ENCODE results near the gene NUP188. TPM values are rescaled to one million over a fixed set of nuclear protein-coding genes. Genes with fewer than 3 reads are reported as not detected.
A peak's percentile ranks its signal among the peaks of the same experiment; 100 is the strongest.

Gene NUP188
- polyA plus RNA-seq, 1 donor (not counting 4 experiments of a cell fraction or from before 2014, with no cell fraction given) = 31.1 TPM

- no peaks in the 10 kb centered on the region for H3K9me1 ChIP-seq (ENCODE audit: control insufficient read depth, extremely low read depth, insufficient read depth, low read length)
- H3K4me2 ChIP-seq (ENCODE audit: control insufficient read depth, extremely low read depth, insufficient read depth, low read depth, low read length) = no peak overlapping the region
- no peak for DNase-seq (ENCODE audit: low read depth, low spot score)
- H3K79me2 ChIP-seq (ENCODE audit: control insufficient read depth, insufficient read depth, low read length) = no peaks in the 10 kb centered on the region
- H3K27me3 ChIP-seq (ENCODE audit: control insufficient read depth, extremely low read depth, insufficient read depth, low read length) = no peaks in the 10 kb centered on the region
- H3K9me3 ChIP-seq (ENCODE audit: control insufficient read depth, low read depth, low read length) = no peaks in the 10 kb centered on the region
- H3K4me1 ChIP-seq (ENCODE audit: control insufficient read depth, extremely low read depth, insufficient read depth, low read length) = peaks cover 8% of the 10 kb centered on the region
- no peak overlapping the region for H3K27ac ChIP-seq (ENCODE audit: control insufficient read depth, insufficient read depth, low read length)
- H4K20me1 ChIP-seq (ENCODE audit: control insufficient read depth, extremely low read depth, insufficient read depth, low read length) = no peaks in the 10 kb centered on the region
- dilution Hi-C loops (cut with MboI; ENCODE audit: extremely low pct_ligation_motif_present, low sequenced_read_pairs) = no loop called here
- no peak overlapping the region for H3K9ac ChIP-seq (ENCODE audit: control insufficient read depth, extremely low read depth, insufficient read depth, low read length)
- no peaks in the 10 kb centered on the region for H3K36me3 ChIP-seq (ENCODE audit: control insufficient read depth in 2 of 2, extremely low read depth in 1 of 2, insufficient read depth in 2 of 2, low read length in 2 of 2)
- TF ChIP-seq EZH2 (IDR thresholded peaks at IDR 0.05; ENCODE audit: low read length) = no peak
- TF ChIP-seq, protein P1, sequence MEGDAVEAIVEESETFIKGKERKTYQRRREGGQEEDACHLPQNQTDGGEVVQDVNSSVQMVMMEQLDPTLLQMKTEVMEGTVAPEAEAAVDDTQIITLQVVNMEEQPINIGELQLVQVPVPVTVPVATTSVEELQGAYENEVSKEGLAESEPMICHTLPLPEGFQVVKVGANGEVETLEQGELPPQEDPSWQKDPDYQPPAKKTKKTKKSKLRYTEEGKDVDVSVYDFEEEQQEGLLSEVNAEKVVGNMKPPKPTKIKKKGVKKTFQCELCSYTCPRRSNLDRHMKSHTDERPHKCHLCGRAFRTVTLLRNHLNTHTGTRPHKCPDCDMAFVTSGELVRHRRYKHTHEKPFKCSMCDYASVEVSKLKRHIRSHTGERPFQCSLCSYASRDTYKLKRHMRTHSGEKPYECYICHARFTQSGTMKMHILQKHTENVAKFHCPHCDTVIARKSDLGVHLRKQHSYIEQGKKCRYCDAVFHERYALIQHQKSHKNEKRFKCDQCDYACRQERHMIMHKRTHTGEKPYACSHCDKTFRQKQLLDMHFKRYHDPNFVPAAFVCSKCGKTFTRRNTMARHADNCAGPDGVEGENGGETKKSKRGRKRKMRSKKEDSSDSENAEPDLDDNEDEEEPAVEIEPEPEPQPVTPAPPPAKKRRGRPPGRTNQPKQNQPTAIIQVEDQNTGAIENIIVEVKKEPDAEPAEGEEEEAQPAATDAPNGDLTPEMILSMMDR (optimal IDR thresholded peaks at IDR 0.05 in 1 of 3, IDR thresholded peaks at IDR 0.05 in 1 of 3, conservative IDR thresholded peaks at IDR 0.05 in 1 of 3; ENCODE audit: extremely low read depth in 1 of 3, insufficient read depth in 2 of 3, low read length in 3 of 3) = no peak
- FAIRE-seq = peak; percentile 65
- no peak overlapping the region for H3K4me3 ChIP-seq (ENCODE audit: control insufficient read depth in 2 of 3, extremely low read depth in 1 of 3, insufficient read depth in 2 of 3, low read depth in 1 of 3, low read length in 3 of 3)
- H2AFZ ChIP-seq (ENCODE audit: control insufficient read depth, low read length) = peak overlapping the region; percentile 50
Observed at GRCh38 chr9:128937310-128938165, 10.0 kb upstream of the NUP188 start.

- dilution Hi-C loops (cut with MboI; ENCODE audit: extremely low pct_ligation_motif_present, low sequenced_read_pairs) = no loop called here
- H3K4me2 ChIP-seq (ENCODE audit: control insufficient read depth, extremely low read depth, insufficient read depth, low read depth, low read length) = no peak overlapping the region
- no peak overlapping the region for H2AFZ ChIP-seq (ENCODE audit: control insufficient read depth, low read length)
- H3K9ac ChIP-seq (ENCODE audit: control insufficient read depth, extremely low read depth, insufficient read depth, low read length) = no peak overlapping the region
- H3K4me1 ChIP-seq (ENCODE audit: control insufficient read depth, extremely low read depth, insufficient read depth, low read length) = peaks cover 8% of the 10 kb centered on the region
- H3K27ac ChIP-seq (ENCODE audit: control insufficient read depth, insufficient read depth, low read length) = no peak overlapping the region
- DNase-seq (ENCODE audit: low read depth, low spot score) (no peak), FAIRE-seq (no peak)
- H3K9me3 ChIP-seq (ENCODE audit: control insufficient read depth, low read depth, low read length) = no peaks in the 10 kb centered on the region
- H3K36me3 ChIP-seq (ENCODE audit: control insufficient read depth in 2 of 2, extremely low read depth in 1 of 2, insufficient read depth in 2 of 2, low read length in 2 of 2) = no peaks in the 10 kb centered on the region
- H4K20me1 ChIP-seq (ENCODE audit: control insufficient read depth, extremely low read depth, insufficient read depth, low read length) = no peaks in the 10 kb centered on the region
- H3K79me2 ChIP-seq (ENCODE audit: control insufficient read depth, insufficient read depth, low read length) = peaks cover under 1% of the 10 kb centered on the region
- no peak overlapping the region for H3K4me3 ChIP-seq (ENCODE audit: control insufficient read depth in 2 of 3, extremely low read depth in 1 of 3, insufficient read depth in 2 of 3, low read depth in 1 of 3, low read length in 3 of 3)
- no peaks in the 10 kb centered on the region for H3K9me1 ChIP-seq (ENCODE audit: control insufficient read depth, extremely low read depth, insufficient read depth, low read length)
- no peaks in the 10 kb centered on the region for H3K27me3 ChIP-seq (ENCODE audit: control insufficient read depth, extremely low read depth, insufficient read depth, low read length)
- TF ChIP-seq, protein P1 (optimal IDR thresholded peaks at IDR 0.05 in 1 of 3, IDR thresholded peaks at IDR 0.05 in 1 of 3, conservative IDR thresholded peaks at IDR 0.05 in 1 of 3; ENCODE audit: extremely low read depth in 1 of 3, insufficient read depth in 2 of 3, low read length in 3 of 3) = no peak
- TF ChIP-seq EZH2 (IDR thresholded peaks at IDR 0.05; ENCODE audit: low read length) = no peak
Observed at GRCh38 chr9:128940271-128940921, 7.1 kb upstream of the NUP188 start.
